HG03354 (cell line): Measurements from ENCODE around the gene KCNK1.
"Not testable (repeated sequence)": the region's sequence is repeated elsewhere in the genome, so short reads cannot be mapped to it uniquely, and the experiment has no call there.

Source experiments
- ATAC-seq: cut with Tn5 transposase; IDR thresholded peaks from one replicate; pipeline ENCODE4 v1.9.1; 2021; ENCODE audit warnings: mild to moderate bottlenecking; ENCODE audit not compliant: unreplicated experiment, poor library complexity, severe bottlenecking

KCNK1 gene

GRCh38 chr1:233662575-233663304, 48.8 kb downstream of the KCNK1 start:
- no peak for ATAC-seq

- ATAC-seq = no peak
Measured at GRCh38 chr1:233664253-233664652, 50.3 kb downstream of the KCNK1 start.

GRCh38 chr1:233664804-233665574, 51.1 kb downstream of the KCNK1 start:
- no peak for ATAC-seq

GRCh38 chr1:233665575-233666270, 51.8 kb downstream of the KCNK1 start:
- no peak for ATAC-seq

- ATAC-seq = no peak
Measured at GRCh38 chr1:233667741-233668140, 53.8 kb downstream of the KCNK1 start.

GRCh38 chr1:233668146-233668724, 54.3 kb downstream of the KCNK1 start:
- no peak for ATAC-seq

GRCh38 chr1:233668725-233669294, 54.9 kb downstream of the KCNK1 start:
- peak; percentile 42 for ATAC-seq

GRCh38 chr1:233670363-233670762, 56.5 kb downstream of the KCNK1 start:
- ATAC-seq = not testable (repeated sequence)

GRCh38 chr1:233671286-233671685, 57.4 kb downstream of the KCNK1 start:
- ATAC-seq = no peak

GRCh38 chr1:233672732-233673131, 58.8 kb downstream of the KCNK1 start:
- no peak for ATAC-seq

GRCh38 chr1:233673261-233673946, 59.5 kb downstream of the KCNK1 start:
- peak; percentile 61 for ATAC-seq

- no peak for ATAC-seq
Measured at GRCh38 chr1:233673947-233674431, 60.1 kb downstream of the KCNK1 start.

- ATAC-seq = peak; percentile 4
Measured at GRCh38 chr1:233675446-233675845, 61.5 kb downstream of the KCNK1 start.

- peak; percentile 88 for ATAC-seq
Measured at GRCh38 chr1:233675893-233676292, 62.0 kb downstream of the KCNK1 start.

GRCh38 chr1:233677690-233678354, 63.9 kb downstream of the KCNK1 start:
- no peak for ATAC-seq

- ATAC-seq = no peak
Measured at GRCh38 chr1:233679030-233679429, 65.1 kb downstream of the KCNK1 start.

- ATAC-seq = no peak
Measured at GRCh38 chr1:233679591-233680373, 65.9 kb downstream of the KCNK1 start.

- ATAC-seq = no peak
Measured at GRCh38 chr1:233681285-233681684, 67.4 kb downstream of the KCNK1 start.
